K562 (cell line): ENCODE results near the gene PKLR. TPM values are rescaled to one million over a fixed set of nuclear protein-coding genes. Genes with fewer than 3 reads are reported as not detected.

ENCODE experiments used
- BCLAF1 ChIP-seq, 2 experiments: fragments of 450-650 bp in 1 of 2; IDR thresholded peaks; 2 replicates each; pipeline ENCODE4 v1.6.1; 2011 to 2017; ENCODE audit warnings: low read depth in 2 of 2, antibody characterized with exemption in 1 of 2, borderline replicate concordance in 1 of 2, low read length in 1 of 2, mild to moderate bottlenecking in 1 of 2, mixed read lengths in 1 of 2; ENCODE audit not compliant: control insufficient read depth in 1 of 2
- BRF2 ChIP-seq: IDR thresholded peaks from 3 replicates; pipeline ENCODE4 v1.6.1; 2011; ENCODE audit warnings: borderline replicate concordance, mild to moderate bottlenecking; ENCODE audit not compliant: insufficient read length, insufficient read depth
- CBFA2T2 ChIP-seq: fragments of 450-650 bp; conservative IDR thresholded peaks from 2 replicates; pipeline ENCODE4 v1.6.1; 2017; ENCODE audit warnings: mild to moderate bottlenecking
- CBFA2T3 ChIP-seq: fragments of 450-650 bp; IDR thresholded peaks from 2 replicates; pipeline ENCODE4 v1.6.1; 2017
- CBX5 ChIP-seq: IDR thresholded peaks from 2 replicates; pipeline ENCODE4 v1.6.1; 2014; ENCODE audit warnings: low read depth, borderline replicate concordance
- DACH1 ChIP-seq: fragments of 450-650 bp; IDR thresholded peaks from 2 replicates; pipeline ENCODE4 v1.6.1; 2018; ENCODE audit not compliant: partially characterized antibody
- E2F8 ChIP-seq: fragments of 450-650 bp; IDR thresholded peaks from 2 replicates; pipeline ENCODE4 v1.7.1; 2018; ENCODE audit warnings: mild to moderate bottlenecking, low read depth; ENCODE audit not compliant: partially characterized antibody
- FOXJ3 ChIP-seq: sonication (generic); formaldehyde crosslinking; IDR thresholded peaks from 2 replicates; pipeline ENCODE4 v1.4.0; 2020; ENCODE audit warnings: mild to moderate bottlenecking, missing genetic modification reagents
- GTF2B ChIP-seq: IDR thresholded peaks from 2 replicates; pipeline ENCODE4 v1.6.1; 2011; ENCODE audit not compliant: insufficient read length; ENCODE audit errors: extremely low read depth
- HCFC1 ChIP-seq: IDR thresholded peaks from 2 replicates; pipeline ENCODE4 v1.6.1; 2012; ENCODE audit warnings: low read depth, low read length, improper control_type of control experiment
- ILF3 ChIP-seq: fragments of 450-650 bp; IDR thresholded peaks from 2 replicates; pipeline ENCODE4 v1.6.1; 2018; ENCODE audit warnings: antibody characterized with exemption, mild to moderate bottlenecking, moderate library complexity, borderline replicate concordance
- JUND ChIP-seq, 2 experiments: IDR thresholded peaks; 2 replicates in 1 of 2; 3 replicates in 1 of 2; pipeline ENCODE4 v1.6.1; 2011; ENCODE audit warnings: borderline replicate concordance in 2 of 2, low read depth in 2 of 2, low read length in 2 of 2, improper control_type of control experiment in 1 of 2, missing biosample characterization in 1 of 2, missing genetic modification characterization in 1 of 2, missing genetic modification reagents in 1 of 2
- NR1H2 ChIP-seq: sonication (generic); formaldehyde crosslinking; IDR thresholded peaks from 2 replicates; pipeline ENCODE4 v1.4.0; 2020; ENCODE audit warnings: mild to moderate bottlenecking, missing genetic modification reagents
- RNF219 ChIP-seq: fragments of 250-450 bp; sonication (Bioruptor Pico); IDR thresholded peaks from 2 replicates; pipeline ENCODE4 v1.5.0; 2022; ENCODE audit warnings: mild to moderate bottlenecking
- ZSCAN32 ChIP-seq: fragments of 450-650 bp; formaldehyde crosslinking; IDR thresholded peaks from 2 replicates; pipeline ENCODE4 v1.4.0; 2020; ENCODE audit warnings: mild to moderate bottlenecking, moderate library complexity
- polyA plus RNA-seq, 8 experiments: library from polyadenylated mRNA; depleted of rRNA in 4 of 8; stranded (reverse) in 5 of 8; unstranded in 3 of 8; fragments of >200 nt; fragmentation: Nextera tagmentation in 2 of 8; fragmentation: Illumina TruSeq in 1 of 8; extraction: Ambion mirVana in 2 of 8; extraction: Trizol in 1 of 8; gene quantifications; 2 replicates each; pipeline versions ENCODE4 v1.2.1 to v1.2.3, GENCODE V29; 2011 to 2014; ENCODE audit warnings: inconsistent platforms in 1 of 8, missing spikeins in 1 of 8
- total RNA-seq, 7 experiments: library from RNA; depleted of rRNA in 6 of 7; stranded (reverse); fragments of >200 nt in 6 of 7; fragmentation: Illumina TruSeq in 2 of 7; extraction: Trizol in 2 of 7; gene quantifications; 2 replicates each; pipeline versions ENCODE4 v1.2.1 to v1.2.3, GENCODE V29; 2011 to 2021; ENCODE audit warnings: low replicate concordance in 1 of 7

The PKLR gene
- total and polyA plus RNA-seq, 9 of the 15 experiments (the other 6 are each of a cell fraction or from before 2014, with no cell fraction given) = 10.7 to 78.4 (median 38.2) TPM

GRCh38 chr1:155244368-155245162 lies 56.7 kb downstream of the PKLR start (continued):
- TF ChIP-seq NR1H2 (CRISPR knock-in tag) = peak; percentile 92; the same call in 1 of the 2 replicates
- TF ChIP-seq CBFA2T2 = 0 out of 2 replicates have a peak, but pooled peaks have one; percentile 40
- TF ChIP-seq BRF2 = no peak
- TF ChIP-seq ZSCAN32 (CRISPR knock-in tag) = no peak
- peak; percentile 93 for TF ChIP-seq JUND (IDR thresholded peaks at IDR 0.05; ENCODE audit: borderline replicate concordance, low read depth, low read length)
- TF ChIP-seq JUND (tag; IDR thresholded peaks at IDR 0.05; ENCODE audit: borderline replicate concordance, low read depth, low read length) = peak; percentile 76; the same call in 1 of the 3 replicates
- TF ChIP-seq RNF219 (CRISPR knock-in tag) = no peak
- no peak for TF ChIP-seq FOXJ3 (CRISPR knock-in tag)
- TF ChIP-seq CBFA2T3 = peak; percentile 72
- peak; percentile 67 for TF ChIP-seq HCFC1
- TF ChIP-seq BCLAF1 (IDR thresholded peaks at IDR 0.05; ENCODE audit: borderline replicate concordance in 1 of 2, control insufficient read depth in 1 of 2, low read depth in 2 of 2, low read length in 1 of 2) = peak in 1 of 2 experiments; percentile 77; a peak in 1 of 4 replicates
- TF ChIP-seq CBX5 = peak; percentile 53; the same call in 1 of the 2 replicates
- TF ChIP-seq GTF2B = no peak
- TF ChIP-seq ILF3 = no peak
- peak; percentile 100 for TF ChIP-seq E2F8
- TF ChIP-seq DACH1 = peak; percentile 46
